IPS-20b (cell line): ENCODE measurements around the gene CT45A7.
"Not testable (repeated sequence)": the region's sequence is repeated elsewhere in the genome, so short reads cannot be mapped to it uniquely, and the experiment has no call there.

Source experiments
- H3K27ac ChIP-seq: one replicate; pipeline ENCODE4 v1.5.1; 2013; ENCODE audit warnings: low read length
- H3K27me3 ChIP-seq: 2 replicates; pipeline ENCODE4 v1.6.1; 2013; ENCODE audit warnings: mild to moderate bottlenecking, low read length, inconsistent platforms; ENCODE audit not compliant: insufficient read depth
- H3K36me3 ChIP-seq: 2 replicates; pipeline ENCODE4 v1.6.1; 2013; ENCODE audit warnings: low read depth, mild to moderate bottlenecking, inconsistent platforms, low read length, moderate library complexity; ENCODE audit not compliant: insufficient read depth
- H3K4me1 ChIP-seq: 2 replicates; pipeline ENCODE4 v1.6.1; 2013; ENCODE audit warnings: mild to moderate bottlenecking, control low read depth, inconsistent platforms, low read length, moderate library complexity; ENCODE audit not compliant: insufficient read depth
- H3K4me3 ChIP-seq: 2 replicates; pipeline ENCODE4 v1.5.1; 2013; ENCODE audit warnings: mild to moderate bottlenecking, low read length, inconsistent platforms
- H3K9ac ChIP-seq: 2 replicates; pipeline ENCODE4 v1.6.1; 2013; ENCODE audit warnings: low read depth, mild to moderate bottlenecking, inconsistent platforms, low read length, moderate library complexity
- H3K9me3 ChIP-seq: 2 replicates; pipeline ENCODE4 v1.6.1; 2013; ENCODE audit warnings: mild to moderate bottlenecking, low read depth, low read length, inconsistent platforms; ENCODE audit not compliant: insufficient read depth

CT45A7 gene, protein sequence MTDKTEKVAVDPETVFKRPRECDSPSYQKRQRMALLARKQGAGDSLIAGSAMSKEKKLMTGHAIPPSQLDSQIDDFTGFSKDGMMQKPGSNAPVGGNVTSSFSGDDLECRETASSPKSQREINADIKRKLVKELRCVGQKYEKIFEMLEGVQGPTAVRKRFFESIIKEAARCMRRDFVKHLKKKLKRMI

DNA sequence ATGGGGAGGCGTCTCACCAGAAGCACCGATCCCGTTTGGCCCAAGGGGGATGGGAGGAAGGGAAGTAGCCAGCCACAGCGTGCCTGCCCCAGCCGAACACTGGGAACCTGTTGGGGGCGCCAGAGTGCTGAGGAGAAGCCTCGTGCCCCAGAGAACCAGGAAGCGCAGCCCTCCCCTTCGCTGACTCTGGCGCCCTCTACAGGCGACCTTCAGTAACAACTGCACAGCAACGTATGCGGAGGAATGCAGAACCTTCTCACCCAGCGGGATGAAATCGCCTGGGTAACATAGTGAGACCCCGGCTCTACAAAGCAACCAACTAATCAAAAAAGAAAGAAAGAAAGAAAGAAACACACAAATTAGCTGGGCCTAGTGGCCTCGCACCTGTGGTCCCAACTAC lies at the start of gene CT45A7:
CT45A7 (minus strand) TSS at position 101 of the 400 bp plus-strand sequence. CDS start 3,747 bp downstream, outside the sequence.
- H3K36me3 ChIP-seq, H3K27me3 ChIP-seq, H3K4me3 ChIP-seq, H3K9ac ChIP-seq, H3K4me1 ChIP-seq, H3K9me3 ChIP-seq, H3K27ac ChIP-seq: not testable (repeated sequence)

DNA sequence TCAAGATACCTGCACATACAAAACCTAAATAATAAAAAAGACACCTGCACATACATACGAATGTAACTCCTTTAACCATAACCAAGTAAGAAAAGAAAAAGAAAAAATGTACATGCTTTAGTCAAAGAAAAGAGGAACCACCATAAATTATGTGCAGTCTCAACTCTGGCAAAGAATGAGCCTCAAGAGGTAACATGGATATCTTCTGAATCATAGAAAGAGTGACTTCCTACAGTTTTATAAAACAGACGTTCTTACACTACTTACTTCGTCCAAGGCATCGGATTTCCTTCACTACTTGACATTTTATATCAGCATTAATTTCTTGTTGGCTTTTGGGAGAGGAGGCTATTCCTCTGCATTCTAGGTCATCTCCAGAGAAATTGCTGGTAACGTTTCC lies 45.7 kb upstream of the CT45A7 start:
- H3K9me3 ChIP-seq, result not testable (repeated sequence)

DNA sequence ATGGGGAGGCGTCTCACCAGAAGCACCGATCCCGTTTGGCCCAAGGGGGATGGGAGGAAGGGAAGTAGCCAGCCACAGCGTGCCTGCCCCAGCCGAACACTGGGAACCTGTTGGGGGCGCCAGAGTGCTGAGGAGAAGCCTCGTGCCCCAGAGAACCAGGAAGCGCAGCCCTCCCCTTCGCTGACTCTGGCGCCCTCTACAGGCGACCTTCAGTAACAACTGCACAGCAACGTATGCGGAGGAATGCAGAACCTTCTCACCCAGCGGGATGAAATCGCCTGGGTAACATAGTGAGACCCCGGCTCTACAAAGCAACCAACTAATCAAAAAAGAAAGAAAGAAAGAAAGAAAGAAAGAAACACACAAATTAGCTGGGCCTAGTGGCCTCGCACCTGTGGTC lies 34.6 kb upstream of the CT45A7 start, which contains the start of gene CT45A9:
CT45A9 (minus strand) TSS at position 101 of the 400 bp plus-strand sequence. CDS start 3,751 bp downstream, outside the sequence.
- not testable (repeated sequence) for H3K9me3 ChIP-seq, H3K27me3 ChIP-seq, H3K27ac ChIP-seq, H3K4me1 ChIP-seq, H3K4me3 ChIP-seq, H3K9ac ChIP-seq, H3K36me3 ChIP-seq

More for the DNA sequence above, 45.7 kb upstream of the CT45A7 start:
- H3K27me3 ChIP-seq, H3K36me3 ChIP-seq, H3K4me3 ChIP-seq, H3K4me1 ChIP-seq, H3K27ac ChIP-seq, H3K9ac ChIP-seq: not testable (repeated sequence)

DNA sequence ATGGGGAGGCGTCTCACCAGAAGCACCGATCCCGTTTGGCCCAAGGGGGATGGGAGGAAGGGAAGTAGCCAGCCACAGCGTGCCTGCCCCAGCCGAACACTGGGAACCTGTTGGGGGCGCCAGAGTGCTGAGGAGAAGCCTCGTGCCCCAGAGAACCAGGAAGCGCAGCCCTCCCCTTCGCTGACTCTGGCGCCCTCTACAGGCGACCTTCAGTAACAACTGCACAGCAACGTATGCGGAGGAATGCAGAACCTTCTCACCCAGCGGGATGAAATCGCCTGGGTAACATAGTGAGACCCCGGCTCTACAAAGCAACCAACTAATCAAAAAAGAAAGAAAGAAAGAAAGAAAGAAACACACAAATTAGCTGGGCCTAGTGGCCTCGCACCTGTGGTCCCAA lies 17.4 kb upstream of the CT45A7 start, which contains the start of gene CT45A8:
CT45A8 (minus strand) TSS at position 101 of the 400 bp plus-strand sequence. CDS start 3,755 bp downstream, outside the sequence.
- H3K4me1 ChIP-seq, H3K4me3 ChIP-seq: not testable (repeated sequence)

DNA sequence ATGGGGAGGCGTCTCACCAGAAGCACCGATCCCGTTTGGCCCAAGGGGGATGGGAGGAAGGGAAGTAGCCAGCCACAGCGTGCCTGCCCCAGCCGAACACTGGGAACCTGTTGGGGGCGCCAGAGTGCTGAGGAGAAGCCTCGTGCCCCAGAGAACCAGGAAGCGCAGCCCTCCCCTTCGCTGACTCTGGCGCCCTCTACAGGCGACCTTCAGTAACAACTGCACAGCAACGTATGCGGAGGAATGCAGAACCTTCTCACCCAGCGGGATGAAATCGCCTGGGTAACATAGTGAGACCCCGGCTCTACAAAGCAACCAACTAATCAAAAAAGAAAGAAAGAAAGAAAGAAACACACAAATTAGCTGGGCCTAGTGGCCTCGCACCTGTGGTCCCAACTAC lies 17.2 kb downstream of the CT45A7 start, which contains the start of gene CT45A2:
CT45A2 (minus strand) TSS at position 101 of the 400 bp plus-strand sequence. CDS start 3,747 bp downstream, outside the sequence.
- not testable (repeated sequence) for H3K4me3 ChIP-seq, H3K9me3 ChIP-seq, H3K36me3 ChIP-seq, H3K4me1 ChIP-seq, H3K9ac ChIP-seq, H3K27me3 ChIP-seq, H3K27ac ChIP-seq

More for the DNA sequence above, 17.4 kb upstream of the CT45A7 start, which contains the start of gene CT45A8:
- not testable (repeated sequence) for H3K9me3 ChIP-seq, H3K27me3 ChIP-seq, H3K36me3 ChIP-seq, H3K9ac ChIP-seq, H3K27ac ChIP-seq

DNA sequence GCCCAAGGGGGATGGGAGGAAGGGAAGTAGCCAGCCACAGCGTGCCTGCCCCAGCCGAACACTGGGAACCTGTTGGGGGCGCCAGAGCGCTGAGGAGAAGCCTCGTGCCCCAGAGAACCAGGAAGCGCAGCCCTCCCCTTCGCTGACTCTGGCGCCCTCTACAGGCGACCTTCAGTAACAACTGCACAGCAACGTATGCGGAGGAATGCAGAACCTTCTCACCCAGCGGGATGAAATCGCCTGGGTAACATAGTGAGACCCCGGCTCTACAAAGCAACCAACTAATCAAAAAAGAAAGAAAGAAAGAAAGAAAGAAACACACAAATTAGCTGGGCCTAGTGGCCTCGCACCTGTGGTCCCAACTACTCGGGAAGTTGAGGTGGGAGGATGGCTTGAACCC lies 34.4 kb downstream of the CT45A7 start, which contains the start of gene CT45A6:
CT45A6 (minus strand) TSS at position 101 of the 400 bp plus-strand sequence. CDS start 3,794 bp downstream, outside the sequence.
- H3K4me1 ChIP-seq, H3K36me3 ChIP-seq, H3K9me3 ChIP-seq, H3K4me3 ChIP-seq, H3K27me3 ChIP-seq, H3K27ac ChIP-seq, H3K9ac ChIP-seq: not testable (repeated sequence)

DNA sequence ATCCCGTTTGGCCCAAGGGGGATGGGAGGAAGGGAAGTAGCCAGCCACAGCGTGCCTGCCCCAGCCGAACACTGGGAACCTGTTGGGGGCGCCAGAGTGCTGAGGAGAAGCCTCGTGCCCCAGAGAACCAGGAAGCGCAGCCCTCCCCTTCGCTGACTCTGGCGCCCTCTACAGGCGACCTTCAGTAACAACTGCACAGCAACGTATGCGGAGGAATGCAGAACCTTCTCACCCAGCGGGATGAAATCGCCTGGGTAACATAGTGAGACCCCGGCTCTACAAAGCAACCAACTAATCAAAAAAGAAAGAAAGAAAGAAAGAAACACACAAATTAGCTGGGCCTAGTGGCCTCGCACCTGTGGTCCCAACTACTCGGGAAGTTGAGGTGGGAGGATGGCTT lies 51.7 kb downstream of the CT45A7 start, which contains the start of gene CT45A5:
CT45A5 (minus strand) TSS at position 101 of the 400 bp plus-strand sequence. CDS start 3,774 bp downstream, outside the sequence.
- not testable (repeated sequence) for H3K27me3 ChIP-seq, H3K36me3 ChIP-seq, H3K9me3 ChIP-seq, H3K27ac ChIP-seq, H3K4me1 ChIP-seq, H3K4me3 ChIP-seq, H3K9ac ChIP-seq
